HL-60 (cell line): ENCODE measurements around the gene GEMIN2.
"Not testable (repeated sequence)": the region's sequence is repeated elsewhere in the genome, so short reads cannot be mapped to it uniquely, and the experiment has no call there.

Experiments
- DNase-seq, 2 experiments: peaks; one replicate each; pipeline ENCODE4 v3.0.0-alpha.2; 2010 to 2020; ENCODE audit warnings: low read depth in 1 of 2, low spot score in 1 of 2
- H3K27ac ChIP-seq: fragments of 250-450 bp; sonication (Bioruptor Pico); replicated peaks from 2 replicates; pipeline ENCODE4 v1.5.1; 2020; ENCODE audit warnings: mild to moderate bottlenecking, moderate library complexity
- H3K27me3 ChIP-seq: fragments of 250-450 bp; sonication (Bioruptor Pico); 2 replicates; pipeline ENCODE4 v1.5.1; 2021; ENCODE audit warnings: mild to moderate bottlenecking, moderate library complexity; ENCODE audit not compliant: insufficient read depth, poor library complexity, severe bottlenecking
- H3K4me3 ChIP-seq: replicated peaks from 2 replicates; pipeline ENCODE4 v1.5.1; 2011; ENCODE audit warnings: mild to moderate bottlenecking, control low read depth, low read length; ENCODE audit not compliant: insufficient read depth
- GABPA ChIP-seq: IDR thresholded peaks from 2 replicates; pipeline ENCODE4 v1.6.1; 2012; ENCODE audit warnings: low read depth
- POLR2AphosphoS5 ChIP-seq: IDR thresholded peaks from 2 replicates; pipeline ENCODE4 v1.6.1; 2012; ENCODE audit warnings: low read depth
- SPI1 ChIP-seq: IDR thresholded peaks from 2 replicates; pipeline ENCODE4 v1.6.1; 2012; ENCODE audit warnings: low read depth, mild to moderate bottlenecking, borderline replicate concordance
- TF ChIP-seq, protein P1 (sequence below): IDR thresholded peaks from one replicate; pipeline ENCODE4 v1.5.1; 2011; ENCODE audit warnings: low read length, control low read depth, inconsistent platforms; ENCODE audit not compliant: insufficient read depth
- TF ChIP-seq, protein P2 (sequence below): IDR thresholded peaks from 2 replicates; pipeline ENCODE4 v1.6.1; 2012; ENCODE audit warnings: low read depth; ENCODE audit not compliant: insufficient replicate concordance

GEMIN2 gene

DNA sequence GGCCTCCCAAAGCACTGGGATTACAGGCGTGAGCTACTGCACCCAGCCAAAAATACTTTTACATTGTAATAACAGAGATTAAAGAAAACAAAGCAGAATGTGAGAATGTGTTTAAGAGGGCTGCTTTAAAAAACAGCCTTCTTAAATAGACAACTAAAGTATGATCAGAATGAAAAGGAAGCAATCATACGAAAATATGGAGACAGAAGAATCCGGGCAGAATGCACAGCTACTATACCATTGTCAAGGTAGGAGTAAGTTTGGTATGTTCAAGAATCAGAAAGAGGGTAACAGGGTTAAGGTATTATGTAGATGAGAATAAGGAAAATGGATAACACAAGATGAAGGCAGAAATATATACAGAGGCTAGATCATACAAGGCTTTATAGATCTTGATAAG, 19.6 kb upstream of the GEMIN2 start:
- no peaks in the 10 kb centered on the region for H3K27me3 ChIP-seq
- no peak overlapping the region for H3K27ac ChIP-seq
- H3K4me3 ChIP-seq, result no peak overlapping the region
- no peak for TF ChIP-seq SPI1
- TF ChIP-seq POLR2AphosphoS5, result no peak
- no peak for TF ChIP-seq GABPA
- TF ChIP-seq, protein P1, sequence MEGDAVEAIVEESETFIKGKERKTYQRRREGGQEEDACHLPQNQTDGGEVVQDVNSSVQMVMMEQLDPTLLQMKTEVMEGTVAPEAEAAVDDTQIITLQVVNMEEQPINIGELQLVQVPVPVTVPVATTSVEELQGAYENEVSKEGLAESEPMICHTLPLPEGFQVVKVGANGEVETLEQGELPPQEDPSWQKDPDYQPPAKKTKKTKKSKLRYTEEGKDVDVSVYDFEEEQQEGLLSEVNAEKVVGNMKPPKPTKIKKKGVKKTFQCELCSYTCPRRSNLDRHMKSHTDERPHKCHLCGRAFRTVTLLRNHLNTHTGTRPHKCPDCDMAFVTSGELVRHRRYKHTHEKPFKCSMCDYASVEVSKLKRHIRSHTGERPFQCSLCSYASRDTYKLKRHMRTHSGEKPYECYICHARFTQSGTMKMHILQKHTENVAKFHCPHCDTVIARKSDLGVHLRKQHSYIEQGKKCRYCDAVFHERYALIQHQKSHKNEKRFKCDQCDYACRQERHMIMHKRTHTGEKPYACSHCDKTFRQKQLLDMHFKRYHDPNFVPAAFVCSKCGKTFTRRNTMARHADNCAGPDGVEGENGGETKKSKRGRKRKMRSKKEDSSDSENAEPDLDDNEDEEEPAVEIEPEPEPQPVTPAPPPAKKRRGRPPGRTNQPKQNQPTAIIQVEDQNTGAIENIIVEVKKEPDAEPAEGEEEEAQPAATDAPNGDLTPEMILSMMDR, result no peak
- DNase-seq, result no peak

DNA sequence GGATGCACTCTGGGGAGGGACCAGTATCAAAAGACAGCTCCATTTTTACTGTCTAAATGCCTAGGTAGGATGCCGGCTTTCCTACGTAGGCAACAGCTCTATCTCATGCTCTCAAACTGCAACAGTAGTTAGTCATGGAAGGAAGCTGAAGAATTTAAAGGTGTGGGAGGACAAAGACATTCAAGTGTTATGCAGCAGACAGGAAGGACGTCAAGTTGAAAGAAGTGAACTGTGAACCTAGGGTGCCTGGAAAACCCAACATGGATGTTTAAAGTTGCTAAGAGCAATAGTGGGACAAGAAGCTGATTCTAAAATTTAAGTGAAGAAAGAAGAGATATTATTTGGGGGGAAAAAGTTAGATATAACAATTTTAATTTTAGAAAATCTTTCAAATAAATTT, 17.0 kb upstream of the GEMIN2 start:
- Histone ChIP-seq H3K27me3 (no peaks in the 10 kb centered on the region), H3K4me3 (no peak overlapping the region), H3K27ac (no peak overlapping the region)
- DNase-seq, result no peak
- TF ChIP-seq GABPA, result no peak
- TF ChIP-seq SPI1, result no peak

DNA sequence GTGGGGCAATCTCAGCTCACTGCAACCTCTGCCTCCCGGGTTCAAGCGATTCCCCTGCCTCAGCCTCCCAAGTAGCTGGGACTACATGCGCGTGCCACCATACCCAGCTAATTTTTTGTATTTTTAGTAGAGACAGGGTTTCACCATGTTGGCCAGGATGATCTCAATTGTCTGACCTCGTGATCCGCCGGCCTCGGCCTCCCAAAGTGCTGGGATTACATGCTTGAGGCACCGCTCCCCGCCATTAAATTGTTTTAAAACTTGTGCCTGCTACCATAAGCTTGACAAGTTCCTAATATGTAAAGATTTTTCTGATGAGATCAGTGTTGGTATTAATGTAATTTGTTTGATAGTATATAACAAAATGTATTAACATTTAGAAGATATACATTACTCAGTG, 14.9 kb upstream of the GEMIN2 start:
- not testable (repeated sequence) for DNase-seq, H3K4me3 ChIP-seq, H3K27ac ChIP-seq, H3K27me3 ChIP-seq

DNA sequence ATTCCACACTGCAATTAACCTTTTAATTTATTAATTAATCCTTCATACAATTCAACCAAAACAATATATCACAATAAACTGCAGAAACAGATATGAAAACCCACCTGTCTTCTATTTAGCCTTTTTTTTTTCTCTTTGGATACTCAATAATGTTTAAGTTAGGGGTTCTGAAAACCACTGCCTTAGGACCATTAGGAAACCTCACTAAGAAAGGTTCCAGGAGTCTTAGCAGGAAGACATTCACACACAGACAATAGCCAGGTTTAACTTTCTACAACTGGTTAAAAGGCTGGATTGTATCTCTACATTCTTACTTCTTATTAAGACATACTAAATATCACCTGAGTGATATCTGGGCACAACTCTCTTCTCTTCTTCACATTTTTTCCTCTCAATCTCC, 14.4 kb upstream of the GEMIN2 start:
- TF ChIP-seq, protein P1, result no peak
- no peak for TF ChIP-seq POLR2AphosphoS5
- TF ChIP-seq GABPA, result no peak
- TF ChIP-seq, protein P2, sequence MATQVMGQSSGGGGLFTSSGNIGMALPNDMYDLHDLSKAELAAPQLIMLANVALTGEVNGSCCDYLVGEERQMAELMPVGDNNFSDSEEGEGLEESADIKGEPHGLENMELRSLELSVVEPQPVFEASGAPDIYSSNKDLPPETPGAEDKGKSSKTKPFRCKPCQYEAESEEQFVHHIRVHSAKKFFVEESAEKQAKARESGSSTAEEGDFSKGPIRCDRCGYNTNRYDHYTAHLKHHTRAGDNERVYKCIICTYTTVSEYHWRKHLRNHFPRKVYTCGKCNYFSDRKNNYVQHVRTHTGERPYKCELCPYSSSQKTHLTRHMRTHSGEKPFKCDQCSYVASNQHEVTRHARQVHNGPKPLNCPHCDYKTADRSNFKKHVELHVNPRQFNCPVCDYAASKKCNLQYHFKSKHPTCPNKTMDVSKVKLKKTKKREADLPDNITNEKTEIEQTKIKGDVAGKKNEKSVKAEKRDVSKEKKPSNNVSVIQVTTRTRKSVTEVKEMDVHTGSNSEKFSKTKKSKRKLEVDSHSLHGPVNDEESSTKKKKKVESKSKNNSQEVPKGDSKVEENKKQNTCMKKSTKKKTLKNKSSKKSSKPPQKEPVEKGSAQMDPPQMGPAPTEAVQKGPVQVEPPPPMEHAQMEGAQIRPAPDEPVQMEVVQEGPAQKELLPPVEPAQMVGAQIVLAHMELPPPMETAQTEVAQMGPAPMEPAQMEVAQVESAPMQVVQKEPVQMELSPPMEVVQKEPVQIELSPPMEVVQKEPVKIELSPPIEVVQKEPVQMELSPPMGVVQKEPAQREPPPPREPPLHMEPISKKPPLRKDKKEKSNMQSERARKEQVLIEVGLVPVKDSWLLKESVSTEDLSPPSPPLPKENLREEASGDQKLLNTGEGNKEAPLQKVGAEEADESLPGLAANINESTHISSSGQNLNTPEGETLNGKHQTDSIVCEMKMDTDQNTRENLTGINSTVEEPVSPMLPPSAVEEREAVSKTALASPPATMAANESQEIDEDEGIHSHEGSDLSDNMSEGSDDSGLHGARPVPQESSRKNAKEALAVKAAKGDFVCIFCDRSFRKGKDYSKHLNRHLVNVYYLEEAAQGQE, result no peak
- TF ChIP-seq SPI1, result no peak
- H3K4me3 ChIP-seq, result no peak overlapping the region
- no peak for DNase-seq

DNA sequence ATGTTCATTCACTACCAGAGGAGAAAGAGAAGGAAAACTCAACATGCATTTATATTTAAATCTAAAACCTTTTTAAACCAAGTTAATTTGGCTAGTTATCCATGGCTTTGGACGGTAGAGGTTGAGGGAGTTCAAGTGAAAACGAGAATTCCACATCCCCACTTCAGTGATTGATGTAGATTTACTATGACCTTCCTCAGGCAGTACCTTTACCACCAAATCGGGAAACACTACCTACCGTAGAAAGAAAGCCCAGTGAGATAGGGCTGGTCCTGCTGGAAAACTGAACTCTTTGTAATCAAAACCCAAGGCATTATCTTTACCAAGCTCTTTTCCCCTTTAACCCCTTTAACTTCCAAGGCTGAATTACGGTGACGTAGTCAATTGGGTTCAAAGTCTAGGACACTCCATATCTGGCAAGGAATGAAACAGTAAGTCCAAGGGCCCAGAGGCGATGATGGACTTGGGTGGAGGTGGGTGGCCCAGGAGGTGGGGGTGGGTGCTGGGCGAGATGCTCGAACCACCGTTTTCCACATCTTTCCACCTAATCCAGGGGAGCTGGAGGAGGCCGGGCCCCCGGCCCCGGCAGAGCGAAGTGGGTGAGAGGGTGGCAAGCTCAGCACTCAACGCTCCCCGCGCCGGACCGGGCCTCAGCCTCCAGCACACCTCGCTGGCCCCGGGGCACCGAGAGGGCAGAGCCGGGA, 11.7 kb upstream of the GEMIN2 start:
- H3K4me3 ChIP-seq, result peak overlapping the region; percentile 87
- peak overlapping the region; percentile 76 for H3K27ac ChIP-seq
- H3K27me3 ChIP-seq, result no peaks in the 10 kb centered on the region
- TF ChIP-seq, protein P2, result no peak
- TF ChIP-seq GABPA (no peak), SPI1 (no peak), POLR2AphosphoS5 (no peak)
- TF ChIP-seq, protein P1, result no peak
- peak in 1 of 2 experiments; percentile 3 for DNase-seq

More for the DNA sequence above, 14.4 kb upstream of the GEMIN2 start:
- Histone ChIP-seq H3K27ac (no peak overlapping the region), H3K27me3 (no peaks in the 10 kb centered on the region)
